OCI-M1 (cell line): ENCODE measurements around the gene SDF4.
"Not testable (repeated sequence)": the region's sequence is repeated elsewhere in the genome, so short reads cannot be mapped to it uniquely, and the experiment has no call there.

ENCODE experiments used
- DNase-seq: peaks from one replicate; lab custom pipeline; 2025; lab: John Stamatoyannopoulos, UW

Gene SDF4

DNA sequence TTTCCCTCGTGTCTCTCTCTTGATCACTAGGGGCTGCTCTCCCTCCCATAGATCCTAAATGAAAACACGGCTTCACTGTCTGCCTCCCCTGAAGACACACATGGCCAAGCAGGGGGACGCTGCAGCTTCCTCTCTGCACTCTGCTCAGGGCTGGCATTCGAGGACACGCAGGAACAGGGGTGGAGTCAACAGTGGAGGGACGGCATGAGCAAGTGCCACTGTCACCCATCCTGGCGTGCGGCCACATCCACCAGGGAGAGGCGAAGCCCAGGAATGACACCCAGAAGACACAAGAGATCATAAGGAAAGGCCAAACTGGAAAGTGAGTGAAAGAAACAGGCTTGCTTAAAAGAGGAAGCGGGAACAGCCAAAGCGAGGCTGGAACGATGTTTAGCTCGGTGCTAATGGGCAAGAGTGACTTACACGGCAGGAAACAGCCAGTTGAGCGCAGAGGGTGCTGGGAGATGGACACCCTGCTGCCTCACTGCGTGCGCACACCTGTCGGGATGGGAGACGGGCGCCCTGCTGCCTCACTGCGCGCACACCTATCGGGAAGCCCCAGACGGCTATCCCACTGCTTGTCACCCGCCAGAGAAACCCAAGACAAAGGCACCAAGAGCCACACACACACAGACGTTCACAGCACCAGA lies 28.3 kb upstream of the SDF4 start:
- no peak for DNase-seq

DNA sequence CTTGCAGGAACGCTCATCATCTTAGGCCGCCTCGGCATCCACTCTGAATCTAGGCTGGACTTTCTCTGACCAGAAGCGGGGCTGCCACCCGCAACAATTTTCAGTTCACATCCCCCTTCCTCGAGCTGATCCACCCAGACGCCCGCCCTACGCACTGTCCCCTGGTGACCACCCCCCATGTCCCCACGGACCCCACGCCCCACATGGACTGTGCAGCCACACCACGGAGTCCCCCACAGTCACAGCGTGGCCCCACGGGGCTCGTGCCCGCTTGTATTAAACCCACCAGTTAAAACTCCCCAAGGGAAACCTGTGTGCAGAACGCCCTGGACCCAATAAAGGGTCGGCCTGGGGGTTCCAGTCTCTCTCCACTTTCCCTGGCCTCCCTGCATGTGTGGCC lies 27.7 kb upstream of the SDF4 start:
- DNase-seq, result no peak

DNA sequence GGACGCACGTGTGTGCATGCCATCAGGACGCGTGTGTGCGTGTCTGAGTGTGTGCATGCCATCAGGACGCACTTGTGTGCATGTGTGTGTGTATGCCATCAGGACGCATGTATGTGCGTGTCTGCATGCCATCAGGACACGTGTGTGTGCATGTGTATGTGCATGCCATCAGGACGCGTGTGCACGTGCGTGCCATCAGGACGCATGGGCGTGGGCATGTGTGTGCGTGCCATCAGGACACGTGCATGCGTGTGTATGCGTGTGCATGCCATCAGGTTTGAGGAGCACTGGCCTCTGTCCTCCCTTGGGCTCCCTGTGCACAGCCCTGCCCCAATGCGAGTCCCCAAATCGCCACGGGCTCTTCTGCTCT lies 27.3 kb upstream of the SDF4 start:
- no peak for DNase-seq

DNA sequence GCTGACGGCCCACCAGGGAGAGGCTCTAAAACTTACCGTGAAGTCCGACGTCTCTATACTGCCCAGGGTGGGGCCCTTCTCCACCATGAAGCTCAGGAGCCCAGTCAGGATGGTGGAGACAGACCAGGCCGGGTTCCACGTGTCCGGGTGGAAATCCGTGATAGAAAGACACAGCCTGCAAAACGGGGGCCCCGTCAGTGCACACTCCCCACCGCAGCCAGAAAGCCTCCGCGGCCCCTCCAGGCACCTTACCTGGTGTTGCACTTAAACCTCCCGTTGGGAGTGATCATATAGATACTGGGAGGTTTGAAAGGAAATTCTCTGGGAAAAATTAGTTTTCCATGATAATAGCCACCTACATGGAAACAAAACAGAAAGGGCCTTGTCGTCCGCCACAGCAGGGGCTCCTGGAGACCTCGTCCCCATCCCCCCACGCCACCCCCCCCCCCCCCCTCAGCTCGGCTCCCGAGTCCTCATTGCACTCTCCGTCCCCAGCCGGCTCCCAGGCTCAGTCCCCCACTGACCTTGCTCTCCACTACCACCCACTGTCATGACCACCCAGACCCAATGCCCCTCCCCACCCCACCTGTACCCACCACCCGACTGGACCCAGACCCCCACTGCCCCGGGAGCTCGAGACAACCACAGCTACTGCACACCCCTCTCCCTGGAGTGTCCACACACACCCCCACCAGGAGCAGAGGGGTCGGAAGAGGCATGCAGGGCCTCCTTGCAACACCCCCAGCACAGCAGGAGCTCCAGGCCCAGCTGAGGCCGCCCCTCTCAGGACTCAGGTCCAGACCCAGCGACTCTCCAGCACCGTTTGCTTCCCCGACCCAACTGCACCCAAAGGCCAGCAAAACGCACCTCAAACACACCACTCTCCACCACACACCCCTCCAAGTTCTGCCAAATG lies 25.4 kb upstream of the SDF4 start:
- no peak for DNase-seq

DNA sequence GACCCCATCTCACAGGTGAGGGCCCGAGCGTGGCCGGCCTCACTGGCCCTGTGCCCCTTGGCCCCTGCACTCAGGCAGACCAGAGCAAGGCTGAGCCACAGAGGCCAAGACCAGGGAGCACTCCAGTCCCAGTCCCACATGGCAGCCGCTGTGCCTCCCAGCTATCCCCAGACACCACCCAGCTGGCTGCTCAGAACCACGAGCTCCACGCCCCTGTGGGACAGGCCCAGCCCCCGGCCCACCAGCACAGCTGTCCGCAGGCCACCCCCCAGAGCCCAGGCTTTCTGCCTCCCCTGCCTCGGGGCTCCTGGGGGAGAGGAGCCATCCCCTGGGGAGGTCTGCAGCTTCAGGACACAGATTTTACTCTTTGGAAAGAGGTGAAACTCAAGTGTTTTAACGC lies 23.8 kb upstream of the SDF4 start:
- no peak for DNase-seq

DNA sequence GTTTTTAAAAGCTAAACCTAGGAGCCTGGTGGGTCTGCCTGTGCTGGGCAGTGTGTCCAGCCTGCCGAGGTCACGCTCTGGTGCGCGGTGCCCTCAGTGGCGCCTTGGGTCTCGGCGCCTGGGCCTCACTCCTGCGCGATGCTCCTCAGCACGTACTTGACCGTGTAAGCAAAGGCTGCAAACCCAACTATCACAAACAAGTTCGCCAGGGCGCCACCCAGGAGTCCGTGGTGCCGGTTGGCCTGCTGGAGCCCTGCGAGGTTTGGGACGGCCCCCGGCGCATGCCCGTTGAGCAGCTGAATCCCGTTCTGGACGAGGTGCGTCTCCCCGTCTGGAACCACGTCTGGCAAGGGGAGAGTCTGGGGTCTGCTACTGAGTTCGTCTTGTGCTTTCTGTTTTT lies 23.3 kb upstream of the SDF4 start:
- DNase-seq, result no peak

DNA sequence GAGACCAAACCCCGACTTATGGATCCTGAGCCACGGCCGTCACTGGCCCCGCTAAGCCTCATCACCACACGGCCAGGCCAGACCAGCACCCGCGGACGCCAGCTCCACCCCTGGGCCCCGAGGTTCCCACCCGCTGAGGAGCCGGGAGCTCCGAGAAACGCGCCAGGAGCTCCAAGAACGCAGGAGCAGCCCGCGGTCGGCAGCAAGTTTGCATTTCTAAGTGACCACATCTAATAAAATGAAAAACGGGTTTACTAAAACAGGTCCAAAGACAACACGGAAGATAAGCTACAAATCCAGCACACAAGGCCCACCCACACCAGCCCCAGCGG lies 22.8 kb upstream of the SDF4 start:
- no peak for DNase-seq

DNA sequence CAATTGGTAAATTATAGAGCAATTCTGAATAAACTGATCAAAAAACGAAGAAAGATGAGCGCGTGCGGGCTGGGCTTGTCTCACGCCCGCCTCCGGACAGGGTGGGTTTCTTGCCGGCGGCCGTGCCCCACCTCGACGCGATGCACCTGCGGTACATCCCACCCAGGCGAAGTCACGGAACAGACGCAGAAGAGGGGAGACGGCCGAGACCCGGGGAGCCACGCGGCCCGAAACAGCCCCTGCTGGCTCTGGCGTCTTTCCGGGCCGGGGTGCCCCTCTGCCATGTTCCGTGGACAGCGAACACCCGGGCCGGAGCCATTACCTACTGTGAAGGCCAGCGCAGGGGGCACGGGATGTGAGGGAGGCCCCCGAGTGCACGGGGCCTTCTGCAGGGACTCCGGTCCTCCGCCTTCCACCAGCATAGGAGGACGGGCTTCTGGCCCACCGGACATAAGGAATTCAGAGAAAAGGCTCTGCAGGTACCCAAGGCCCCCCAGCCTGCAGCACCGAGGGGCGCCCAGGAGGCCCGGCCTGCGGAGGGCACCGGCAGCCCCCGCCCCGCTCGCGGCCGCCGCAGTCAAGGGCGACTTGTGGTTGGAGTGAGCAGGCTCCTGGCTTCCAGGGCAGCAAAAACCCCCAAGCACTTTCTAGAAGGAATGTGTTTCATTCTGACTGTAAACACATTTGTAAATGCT lies 22.3 kb upstream of the SDF4 start:
- DNase-seq, result no peak

DNA sequence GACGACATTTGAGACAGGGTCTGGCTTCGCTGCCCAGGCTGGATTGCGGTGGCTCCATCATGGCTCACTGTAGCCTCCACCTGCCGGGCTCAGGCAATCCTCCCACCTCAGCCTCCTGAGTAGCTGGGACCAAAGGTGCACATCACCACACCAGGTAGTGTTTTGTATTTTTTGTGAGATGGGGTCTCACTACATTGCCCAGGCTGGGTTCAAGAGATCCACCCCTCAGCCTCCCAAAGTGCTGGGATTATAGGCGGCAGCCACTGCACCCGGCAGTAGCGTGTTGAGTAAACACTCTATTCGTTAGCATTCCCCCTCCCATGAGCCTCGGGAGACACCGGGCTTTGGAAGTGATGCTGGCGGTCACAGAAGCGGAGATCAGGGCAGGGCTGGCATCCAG lies 21.5 kb upstream of the SDF4 start:
- DNase-seq, result no peak

DNA sequence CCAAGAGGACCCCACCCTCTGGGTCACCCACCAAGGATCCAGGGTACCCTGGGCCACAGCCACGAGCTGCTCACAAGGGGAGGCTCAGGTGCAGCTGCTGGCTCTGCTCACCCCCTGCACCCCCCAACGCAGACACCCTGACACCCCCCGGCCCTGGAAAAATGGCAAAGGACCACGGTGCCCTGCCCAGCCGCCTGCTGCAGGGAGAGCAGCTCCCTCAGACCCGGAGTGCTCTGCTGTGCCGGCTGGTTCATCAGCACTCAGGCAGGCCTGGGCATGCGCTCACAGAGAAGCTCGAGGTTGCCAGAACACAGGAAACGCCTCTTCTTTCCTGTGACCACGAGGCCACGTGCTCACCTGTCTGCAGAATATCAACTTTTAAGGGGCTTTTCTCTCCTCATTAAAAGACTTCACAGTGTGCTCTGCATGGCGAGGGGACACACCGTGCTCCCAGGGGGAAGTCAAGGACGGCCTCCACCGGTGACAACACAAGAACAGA lies 19.0 kb upstream of the SDF4 start:
- DNase-seq, result no peak

DNA sequence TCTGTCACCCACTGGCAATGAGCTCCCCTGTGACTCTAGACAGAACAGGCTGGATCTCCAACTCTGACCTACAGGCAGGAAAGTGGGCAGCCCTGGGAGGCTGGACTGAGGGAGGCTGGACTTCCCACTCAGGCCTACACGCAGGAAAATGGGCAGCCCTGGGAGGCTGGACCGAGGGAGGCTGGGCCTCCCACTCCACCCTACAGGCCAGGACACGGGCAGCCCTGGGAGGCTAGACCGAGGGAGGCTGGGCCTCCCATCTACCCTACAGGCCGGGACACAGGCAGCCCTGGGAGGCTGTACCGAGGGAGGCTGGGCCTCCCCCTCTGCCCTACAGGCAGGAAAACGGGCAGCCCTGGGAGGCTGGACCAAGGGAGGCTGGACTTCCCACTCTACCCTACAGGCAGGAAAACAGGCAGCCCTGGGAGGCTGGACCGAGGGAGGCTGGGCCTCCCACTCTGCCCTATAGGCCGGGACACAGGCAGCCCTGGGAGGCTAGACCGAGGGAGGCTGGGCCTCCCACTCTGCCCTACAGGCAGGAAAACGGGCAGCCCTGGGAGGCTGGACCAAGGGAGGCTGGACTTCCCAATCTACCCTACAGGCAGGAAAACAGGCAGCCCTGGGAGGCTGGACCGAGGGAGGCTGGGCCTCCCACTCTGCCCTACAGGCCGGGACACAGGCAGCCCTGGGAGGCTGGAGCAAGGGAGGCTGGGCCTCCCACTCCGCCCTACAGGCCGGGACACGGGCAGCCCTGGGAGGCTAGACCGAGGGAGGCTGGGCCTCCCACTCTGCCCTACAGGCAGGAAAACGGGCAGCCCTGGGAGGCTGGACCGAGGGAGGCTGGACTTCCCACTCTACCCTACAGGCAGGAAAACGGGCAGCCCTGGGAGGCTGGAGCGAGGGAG lies 16.5 kb upstream of the SDF4 start:
- DNase-seq, result not testable (repeated sequence)

DNA sequence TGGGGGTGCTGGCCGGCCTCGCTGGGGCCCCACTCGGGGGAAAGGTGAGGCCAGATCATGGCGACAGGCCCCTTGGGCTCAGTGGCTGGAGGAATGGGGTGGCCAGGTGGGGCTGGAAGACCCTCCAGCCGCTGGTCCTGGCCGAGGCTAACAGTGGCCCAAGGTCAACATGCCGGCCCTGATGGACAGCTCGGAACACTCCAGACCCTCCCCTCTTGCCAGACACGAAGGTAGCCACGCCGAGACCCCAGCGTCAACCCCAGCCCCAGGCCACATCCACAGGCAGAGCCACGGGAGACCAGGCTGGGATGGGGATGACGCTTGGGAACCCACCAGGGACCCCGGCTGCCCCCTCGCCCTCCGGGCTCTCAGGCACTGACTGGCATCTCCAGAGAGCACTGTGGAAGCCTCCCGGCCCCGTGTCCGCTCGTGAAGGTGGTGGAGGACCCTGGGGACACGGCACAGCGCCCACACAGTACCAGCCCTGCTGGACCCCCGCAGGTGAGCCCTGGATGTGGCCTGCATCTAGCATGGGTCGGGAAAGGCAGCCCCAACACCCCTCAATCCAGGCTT lies 15.6 kb upstream of the SDF4 start:
- no peak for DNase-seq

DNA sequence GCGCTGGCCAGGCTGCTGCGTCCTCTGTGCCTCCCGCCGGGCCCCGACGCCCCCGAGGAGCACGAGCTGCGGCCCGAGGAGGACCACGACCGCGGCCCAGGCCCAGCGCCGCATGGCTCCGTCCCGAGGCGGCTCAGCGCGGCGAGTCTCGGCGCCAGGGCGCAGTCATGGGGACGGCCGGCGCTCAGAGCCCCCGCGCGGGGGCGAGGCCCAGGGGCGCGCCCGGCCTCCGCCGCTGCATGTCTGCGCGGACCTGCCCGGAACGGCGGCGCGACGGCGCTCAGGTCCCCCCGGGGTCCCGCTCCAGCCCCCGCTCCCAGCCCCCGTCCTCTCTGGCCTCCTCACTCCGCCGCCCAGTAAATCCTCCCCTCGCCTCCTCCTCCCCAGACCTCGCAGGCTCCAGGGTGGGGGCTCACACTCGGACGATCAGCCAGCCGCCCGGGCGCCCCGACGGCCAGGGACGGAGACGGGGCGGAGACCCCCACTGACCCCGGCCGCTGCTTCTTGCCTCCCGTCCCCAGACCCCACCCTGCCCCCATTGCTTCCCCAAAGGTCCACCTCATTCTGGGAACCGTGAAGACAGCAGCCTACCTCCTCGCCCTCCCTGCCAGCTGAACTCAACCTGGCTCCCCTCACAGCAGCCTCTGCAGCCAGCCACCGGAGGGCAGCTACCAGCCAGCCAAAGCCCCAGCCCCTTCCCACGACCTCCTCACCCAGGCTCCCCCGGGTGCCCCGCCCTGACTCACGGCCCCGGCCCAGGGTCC lies 15.0 kb upstream of the SDF4 start, which contains the start of gene C1QTNF12:
Gene C1QTNF12 (minus strand): TSS at position 146 of the 764 bp plus-strand sequence. CDS start 32 bp downstream, at position 114.
- no peak for DNase-seq

DNA sequence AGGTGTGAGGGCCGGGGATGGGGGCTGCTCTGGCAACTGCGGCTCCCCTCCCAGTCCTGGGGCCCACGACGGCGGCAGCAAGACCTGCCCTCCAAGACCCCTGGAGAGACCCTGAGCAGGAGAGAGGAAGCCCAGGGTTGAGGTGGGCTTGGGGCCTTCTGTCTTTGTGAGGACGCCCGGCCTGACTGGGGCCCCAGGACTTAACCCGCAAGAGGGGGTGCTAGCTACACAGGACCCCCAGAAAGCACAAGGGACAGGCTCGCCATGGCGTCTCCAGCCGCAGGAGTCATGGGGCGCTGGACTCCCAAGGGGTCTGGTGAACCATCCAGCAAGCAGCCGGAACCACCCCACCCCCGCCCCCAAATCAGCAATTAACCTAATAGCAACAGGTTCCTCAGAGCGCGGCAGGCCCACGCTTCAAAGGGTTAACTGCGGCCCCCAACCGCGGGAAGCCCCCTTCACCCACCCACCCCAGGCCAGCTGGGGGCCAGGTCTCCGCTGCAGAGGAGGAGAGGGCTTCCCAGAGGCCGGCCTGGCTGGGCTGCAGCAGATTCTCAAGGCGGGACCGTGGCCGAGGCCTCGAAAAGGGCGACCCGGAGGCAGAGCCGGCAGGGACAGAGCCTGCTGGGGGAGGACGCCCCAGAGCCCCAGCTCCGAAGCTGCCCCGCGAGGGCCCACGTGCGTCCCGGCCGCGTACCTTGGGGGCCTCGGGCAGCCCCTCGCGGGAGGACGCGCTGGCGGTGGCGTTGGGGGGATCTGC lies 14.2 kb upstream of the SDF4 start:
- no peak for DNase-seq

DNA sequence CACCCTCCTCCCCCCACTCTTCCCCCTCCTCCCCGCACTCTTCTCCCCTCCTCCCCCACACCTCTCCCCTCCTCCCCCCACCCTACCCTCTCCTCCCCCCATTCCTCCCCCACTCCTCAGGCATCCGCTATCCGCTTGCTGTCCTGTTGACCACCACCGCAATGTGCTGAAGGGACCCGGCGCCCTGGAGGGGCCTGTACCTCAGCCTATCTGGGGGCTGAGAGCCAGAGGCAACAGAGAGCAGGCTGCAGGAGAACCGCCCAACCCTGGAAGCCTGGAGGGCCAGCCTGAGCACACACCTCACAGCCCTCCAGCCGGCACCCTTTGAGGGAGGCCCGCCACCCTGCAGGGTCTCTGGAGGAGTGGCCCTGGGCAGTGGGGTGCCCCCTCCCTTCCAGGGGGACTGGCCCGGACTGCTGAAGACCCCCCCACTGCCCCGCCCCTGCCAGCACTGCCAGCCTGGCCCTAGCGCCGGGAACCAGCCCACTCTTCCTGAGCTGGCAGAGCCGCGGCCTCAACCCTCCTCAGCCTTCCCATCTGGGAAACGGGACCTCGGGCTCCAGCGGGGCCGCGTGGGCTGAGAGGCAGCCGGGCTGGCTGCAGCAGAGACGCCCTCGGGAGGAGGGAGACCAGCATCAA lies 13.5 kb upstream of the SDF4 start:
- DNase-seq, result peak; percentile 65

DNA sequence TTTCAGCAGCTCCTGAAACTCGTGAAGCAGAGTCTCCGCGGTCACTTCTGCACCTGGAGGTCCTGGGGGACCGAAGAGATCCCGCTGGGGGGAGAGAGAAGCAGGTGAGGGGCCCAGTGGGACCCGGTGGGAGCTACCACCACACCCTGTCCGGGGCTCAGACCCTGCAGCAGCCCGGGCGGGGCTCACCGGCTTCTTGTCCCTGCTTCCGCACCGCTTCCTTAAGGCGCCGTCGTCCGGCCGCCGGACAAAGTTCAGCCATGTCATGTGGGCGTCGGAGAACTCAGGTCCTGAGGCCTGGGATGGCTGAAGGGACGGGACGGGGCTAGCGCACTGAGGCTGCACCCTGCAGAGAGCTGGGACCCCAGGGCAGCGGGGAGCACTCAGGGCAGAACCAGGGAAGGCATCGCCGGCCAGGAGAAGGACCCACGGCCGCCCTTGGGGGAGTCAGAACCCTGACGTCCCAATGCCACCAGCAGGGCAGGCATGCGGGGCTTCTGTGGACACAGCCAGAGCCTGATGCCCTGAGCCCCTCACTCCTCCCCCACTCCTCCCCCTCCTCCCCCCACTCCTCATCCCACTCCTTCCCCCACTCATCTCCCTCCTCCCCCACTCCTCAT lies 12.5 kb upstream of the SDF4 start:
- DNase-seq, result no peak

DNA sequence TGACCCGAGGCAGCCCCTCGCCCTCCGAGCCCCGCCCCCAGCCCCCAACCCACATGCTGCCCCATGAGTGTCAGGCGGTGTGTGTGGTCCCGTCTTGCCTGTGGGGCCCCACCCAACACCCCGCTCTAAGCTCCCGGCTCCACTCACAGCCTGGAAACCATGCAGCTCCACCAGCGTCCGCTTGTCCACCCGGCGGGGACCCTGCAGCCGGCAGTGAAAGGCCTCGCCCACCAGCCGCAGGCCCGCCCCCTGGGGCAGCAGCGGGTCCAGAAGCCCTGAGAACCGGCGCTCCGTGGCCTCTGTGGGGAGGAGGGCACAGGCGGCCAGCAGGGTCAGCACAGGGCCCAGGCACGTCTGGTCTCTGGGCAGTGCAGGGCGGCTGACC lies 12.0 kb upstream of the SDF4 start:
- no peak for DNase-seq

DNA sequence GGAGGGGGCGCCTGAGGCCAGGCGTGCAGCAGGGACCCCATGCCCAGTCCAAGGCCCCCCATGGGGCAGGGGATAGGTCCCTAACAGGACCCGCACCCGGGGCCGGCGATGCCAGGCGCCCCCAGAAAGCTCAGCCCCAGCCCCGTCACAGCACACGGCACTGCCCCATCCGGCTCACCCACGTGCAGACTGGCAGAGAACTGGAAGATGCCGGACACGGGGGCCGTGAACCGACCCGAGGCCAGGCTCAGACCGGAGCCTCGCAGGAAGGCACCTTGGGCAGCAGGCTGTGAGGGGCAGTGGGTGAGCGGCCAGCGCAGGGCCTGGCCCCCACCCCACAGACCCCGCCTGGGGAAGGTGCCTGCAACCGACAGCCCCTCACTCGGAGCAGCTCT lies 11.5 kb upstream of the SDF4 start:
- DNase-seq, result no peak
